Small intestine (tissue), 7 donors: ENCODE results near the gene YBX2. TPM values are rescaled to one million over a fixed set of nuclear protein-coding genes. Genes with fewer than 3 reads are reported as not detected.
"Not testable (repeated sequence)": the region's sequence is repeated elsewhere in the genome, so short reads cannot be mapped to it uniquely, and the experiment has no call there.

ENCODE experiments used
- DNase-seq, 2 donors: peaks; one replicate each; pipeline versions ENCODE4 v3.0.0 to v3.0.0-alpha.2; 2013
- FAIRE-seq: peaks from 2 replicates; lab custom pipeline; 2012; peaks lifted over from hg19 to GRCh38; lab: Jason Lieb, UNC
- H3K27ac ChIP-seq, 3 donors: one replicate each; pipeline ENCODE4 v1.5.1; 2013; ENCODE audit warnings: low read length in 2 of 3, mild to moderate bottlenecking in 2 of 3, control low read depth in 1 of 3, inconsistent platforms in 1 of 3, low read depth in 1 of 3, moderate library complexity in 1 of 3
- H3K27me3 ChIP-seq, 3 donors: one replicate each; pipeline ENCODE4 v1.6.1; 2013; ENCODE audit warnings: low read length in 3 of 3, inconsistent platforms in 1 of 3; ENCODE audit not compliant: control insufficient read depth in 3 of 3, insufficient read depth in 3 of 3
- H3K36me3 ChIP-seq, 3 donors: one replicate each; pipeline ENCODE4 v1.6.1; 2013; ENCODE audit warnings: low read length in 3 of 3, inconsistent platforms in 1 of 3, low read depth in 1 of 3, mild to moderate bottlenecking in 1 of 3, moderate library complexity in 1 of 3; ENCODE audit not compliant: control insufficient read depth in 3 of 3, insufficient read depth in 2 of 3
- H3K4me1 ChIP-seq, 3 donors: one replicate each; pipeline ENCODE4 v1.6.1; 2013; ENCODE audit warnings: low read length in 2 of 3, inconsistent platforms in 1 of 3, low read depth in 1 of 3, mild to moderate bottlenecking in 1 of 3, moderate library complexity in 1 of 3; ENCODE audit not compliant: control insufficient read depth in 3 of 3, insufficient read depth in 2 of 3
- H3K4me3 ChIP-seq, 3 donors: one replicate each; pipeline ENCODE4 v1.5.1; 2013; ENCODE audit warnings: low read length in 3 of 3, control low read depth in 1 of 3, inconsistent platforms in 1 of 3, low read depth in 1 of 3, mild to moderate bottlenecking in 1 of 3, moderate library complexity in 1 of 3
- H3K9me3 ChIP-seq, 2 donors: one replicate each; pipeline ENCODE4 v1.6.1; 2013; ENCODE audit warnings: low read depth in 1 of 2, low read length in 1 of 2; ENCODE audit not compliant: control insufficient read depth in 2 of 2, insufficient read depth in 1 of 2
- WGBS, 3 donors: extraction: QIAGEN DNeasy Blood & Tissue Kit; methylation state at CpG; one replicate each; pipeline ENCODE4 v1.1.7; 2013; 5-methylcytosine and 5-hydroxymethylcytosine counted together
- polyA plus RNA-seq, 4 donors: library from polyadenylated mRNA; stranded (reverse) in 3 of 4; unstranded in 1 of 4; fragments of 200-250 nt in 3 of 4; fragments of 120-200 nt in 1 of 4; gene quantifications; one replicate each; pipeline versions ENCODE4 v1.2.1 to v1.2.3, GENCODE V29; 2013
- donor health status: healthy with polysubstance abuse.
- donor health status: control.
- donor health status: control.
- donor health status: Bipolar disorder and iron deficiency.
- donor health status: healthy.

YBX2 gene
- polyA plus RNA-seq, 4 donors = 4.0 to 49.6 (median 11.1) TPM

DNA sequence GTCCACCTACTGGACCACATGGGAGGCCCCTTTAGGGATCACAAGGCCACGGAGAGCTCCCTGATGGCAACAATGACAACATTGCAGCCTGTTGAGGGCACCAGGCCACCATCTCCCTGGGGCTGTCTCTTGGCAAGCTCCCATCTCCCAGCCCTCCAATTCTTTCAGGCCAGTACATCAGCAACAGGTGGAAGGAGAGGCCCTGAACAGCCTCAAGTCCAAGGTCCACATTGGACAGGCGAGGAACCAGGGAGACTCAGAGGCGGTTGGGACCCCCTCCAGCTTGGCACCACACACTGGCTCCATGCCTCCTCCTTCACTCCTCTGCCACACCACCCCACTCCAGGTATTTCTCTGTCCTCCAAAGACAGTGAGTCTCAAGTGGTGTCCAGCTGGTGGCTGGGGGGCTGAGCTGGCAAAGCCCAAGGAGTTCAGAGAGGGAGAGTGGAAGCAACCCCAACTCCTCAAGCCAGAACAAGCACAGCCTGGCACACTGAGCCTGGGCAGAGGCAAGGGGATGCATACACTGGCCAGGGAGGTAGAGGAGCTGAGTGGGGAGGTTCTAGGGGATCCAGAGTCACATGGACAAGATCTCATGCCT, 40.6 kb upstream of the YBX2 start:
- DNase-seq (no peak), FAIRE-seq (no peak)
- Histone ChIP-seq H3K36me3 (no peaks in the 10 kb centered on the region), H3K4me1 (peaks cover 0 to 9% (median 0%) of the 10 kb centered on the region in 3 donors), H3K9me3 (no peaks in the 10 kb centered on the region), H3K27me3 (peaks cover 0 to 13% (median 0%) of the 10 kb centered on the region in 3 donors), H3K27ac (no peak overlapping the region), H3K4me3 (no peak overlapping the region)
- 18 to 76% (median 31%) methylated on average over 3 of the region's 3 CpGs for WGBS, 3 donors

DNA sequence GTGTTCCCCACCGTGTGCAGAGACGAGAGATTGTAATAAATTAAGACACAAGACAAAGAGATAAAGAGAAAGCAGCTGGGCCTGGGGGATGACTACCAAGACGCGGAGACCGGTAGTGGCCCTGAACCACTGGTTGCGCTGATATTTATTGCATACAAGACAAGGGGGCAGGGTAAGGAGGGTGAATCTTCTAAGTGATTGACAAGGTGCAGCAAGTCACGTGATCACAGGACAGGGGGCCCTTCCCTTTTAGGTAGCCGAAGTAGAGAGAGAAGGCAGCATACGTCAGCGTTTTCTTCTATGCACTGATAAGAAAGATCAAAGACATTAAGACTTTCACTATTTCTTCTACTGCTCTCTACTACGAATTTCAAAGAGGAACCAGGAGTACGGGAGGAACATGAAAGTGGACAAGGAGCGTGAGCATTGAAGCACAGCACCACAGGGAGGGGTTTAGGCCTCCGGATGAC, 38.2 kb upstream of the YBX2 start:
- Histone ChIP-seq H3K4me1 (peaks cover 0 to 18% (median 0%) of the 10 kb centered on the region in 3 donors), H3K27me3 (peaks cover 0 to 11% (median 0%) of the 10 kb centered on the region in 3 donors), H3K27ac (peak overlapping the region in 1 of 3 donors; percentile 48)
- H3K9me3 ChIP-seq, H3K4me3 ChIP-seq, DNase-seq, H3K36me3 ChIP-seq, FAIRE-seq: not testable (repeated sequence)
- WGBS, 3 donors = 29 to 34% (median 34%) methylated on average over 14 of the region's 14 CpGs

DNA sequence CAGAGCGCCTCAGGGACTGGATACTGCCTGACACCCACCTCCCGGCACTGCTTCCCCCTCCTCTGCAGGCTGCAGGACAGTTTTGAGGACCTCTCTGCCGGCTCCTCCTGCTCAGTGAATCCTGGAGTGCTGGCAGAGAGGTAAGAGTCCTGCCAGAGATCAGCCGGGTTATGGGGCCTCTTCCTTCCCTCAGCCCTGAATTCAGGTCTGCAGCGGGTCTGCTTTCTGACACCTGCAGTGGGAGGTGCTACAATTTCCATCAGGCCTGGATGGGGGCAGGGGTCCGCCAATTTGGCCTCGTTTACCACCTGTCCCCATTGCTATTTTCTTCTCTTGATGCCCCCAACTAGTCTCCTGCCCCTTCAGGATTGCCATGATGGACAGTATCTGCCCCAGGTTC, 37.7 kb upstream of the YBX2 start:
- WGBS, 3 donors = 50 to 61% (median 58%) methylated on average over 6 to 7 of the region's 7 CpGs
- Histone ChIP-seq H3K4me1 (peaks cover 0 to 18% (median 0%) of the 10 kb centered on the region in 3 donors), H3K27me3 (peaks cover 0 to 11% (median 0%) of the 10 kb centered on the region in 3 donors), H3K27ac (peak overlapping the region in 1 of 3 donors; percentile 48), H3K36me3 (peaks cover 0 to 4% (median 0%) of the 10 kb centered on the region in 3 donors), H3K4me3 (no peak overlapping the region), H3K9me3 (no peaks in the 10 kb centered on the region)
- FAIRE-seq (no peak), DNase-seq (no peak)

DNA sequence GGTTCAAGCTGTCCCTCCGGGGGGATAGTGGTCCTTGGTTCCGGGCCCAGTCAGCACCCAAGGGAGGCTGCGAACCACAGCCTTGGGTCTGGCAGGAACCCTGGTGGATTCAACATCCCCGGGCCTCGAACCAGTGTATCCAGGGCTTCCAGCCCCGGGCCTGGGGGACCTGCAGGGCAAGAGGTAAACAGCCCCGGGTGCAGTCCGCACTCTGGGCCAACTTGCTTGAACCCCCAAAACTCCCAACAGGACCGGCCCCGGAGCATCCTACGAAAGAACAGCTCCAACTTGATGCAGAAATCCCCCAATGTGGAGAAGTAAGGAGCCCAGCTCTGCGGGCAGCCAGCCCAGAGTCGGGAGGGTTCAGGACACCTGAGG, 36.2 kb upstream of the YBX2 start:
- no peak for FAIRE-seq
- peak overlapping the region in 2 of 3 donors; percentile 55 to 88 for H3K27ac ChIP-seq
- H3K9me3 ChIP-seq = no peaks in the 10 kb centered on the region
- no peak for DNase-seq
- peaks cover 0 to 19% (median 0%) of the 10 kb centered on the region in 3 donors for H3K36me3 ChIP-seq
- H3K4me3 ChIP-seq = peak overlapping the region in 2 of 3 donors; percentile 69 to 84
- peaks cover 0 to 18% (median 0%) of the 10 kb centered on the region in 3 donors for H3K4me1 ChIP-seq
- peaks cover 0 to 5% (median 0%) of the 10 kb centered on the region in 3 donors for H3K27me3 ChIP-seq
- WGBS, 3 donors = 52 to 67% (median 59%) methylated on average over 13 of the region's 13 CpGs

DNA sequence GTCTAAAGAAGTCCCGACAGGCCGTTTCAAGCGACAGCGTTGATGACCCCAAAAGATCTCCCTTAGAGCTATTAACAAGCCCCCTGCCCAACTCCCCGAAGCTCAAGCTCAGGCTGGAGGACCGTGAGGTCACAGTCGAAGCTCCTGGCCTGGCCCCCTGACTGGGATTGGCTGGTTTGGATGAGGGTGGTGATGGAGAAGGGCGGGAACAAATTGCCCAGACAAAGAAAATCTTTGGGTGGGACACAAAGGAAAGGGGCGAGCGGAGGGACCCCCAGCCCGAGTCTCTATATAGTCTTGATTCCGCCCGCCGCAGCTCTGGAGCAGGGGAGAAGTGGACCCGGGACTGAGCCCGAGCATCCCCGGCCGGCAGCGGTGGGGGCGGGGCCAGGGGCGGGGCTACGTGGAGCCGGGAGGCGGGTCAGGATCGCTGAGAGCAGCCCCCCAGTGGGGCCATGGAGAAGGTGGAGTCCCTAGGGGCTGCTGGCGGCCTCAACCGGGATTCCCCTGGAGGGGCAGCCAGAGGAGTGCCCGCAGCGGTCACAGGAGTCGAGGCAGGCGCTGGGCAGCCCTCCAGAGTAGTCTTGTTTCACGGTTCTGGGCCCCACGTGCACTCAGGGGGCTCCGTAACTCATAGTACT, 35.7 kb upstream of the YBX2 start:
- peaks cover 0 to 5% (median 0%) of the 10 kb centered on the region in 3 donors for H3K27me3 ChIP-seq
- 0 to 1% (median 1%) methylated on average over 26 to 34 of the region's 34 CpGs for WGBS, 3 donors
- no peaks in the 10 kb centered on the region for H3K9me3 ChIP-seq
- DNase-seq (peak in 1 of 2 donors; percentile 81), FAIRE-seq (no peak)
- H3K27ac ChIP-seq = peak overlapping the region; percentile 69 to 88 (median 84)
- peaks cover 0 to 24% (median 0%) of the 10 kb centered on the region in 3 donors for H3K36me3 ChIP-seq
- peaks cover 0 to 18% (median 0%) of the 10 kb centered on the region in 3 donors for H3K4me1 ChIP-seq
- peak overlapping the region; percentile 69 to 84 (median 78) for H3K4me3 ChIP-seq

DNA sequence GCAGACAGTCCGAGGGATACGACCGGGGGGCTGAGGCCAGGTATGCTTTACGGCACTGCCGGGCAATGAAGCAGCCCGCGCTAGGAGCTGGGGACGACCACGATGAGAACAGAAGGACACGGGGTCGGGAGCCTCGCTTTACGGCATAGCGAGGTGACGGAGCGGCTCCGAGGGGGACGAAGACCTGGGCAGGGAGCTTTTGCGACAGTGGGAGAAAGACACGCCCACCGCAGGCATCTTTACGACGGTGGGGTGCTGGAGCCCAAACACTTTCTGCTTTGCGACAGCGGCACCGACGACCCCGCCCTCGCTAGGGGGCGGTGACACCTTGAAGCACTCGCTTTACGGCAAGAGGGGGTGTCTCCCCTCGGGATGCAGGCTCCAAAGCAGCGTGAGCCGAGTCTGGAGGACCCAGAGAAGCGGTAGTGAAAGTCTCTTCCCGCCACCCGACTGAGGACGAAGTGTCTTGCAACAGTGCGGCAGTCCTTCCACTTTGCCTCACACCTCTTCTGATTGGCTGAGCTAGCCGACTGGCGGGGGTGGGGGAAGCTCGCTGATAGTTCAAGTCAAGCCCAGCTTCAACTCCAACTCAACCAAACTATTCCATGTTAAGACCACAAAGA, 35.0 kb upstream of the YBX2 start:
- peaks cover 0 to 16% (median 0%) of the 10 kb centered on the region in 3 donors for H3K4me1 ChIP-seq
- peak overlapping the region; percentile 73 to 88 (median 84) for H3K27ac ChIP-seq
- 0 to 1% (median 0%) methylated on average over 42 to 43 of the region's 43 CpGs for WGBS, 3 donors
- H3K9me3 ChIP-seq = no peaks in the 10 kb centered on the region
- peak overlapping the region; percentile 69 to 84 (median 78) for H3K4me3 ChIP-seq
- FAIRE-seq (no peak), DNase-seq (peak; percentile 98 to 99)
- peaks cover 0 to 30% (median 0%) of the 10 kb centered on the region in 3 donors for H3K36me3 ChIP-seq
- peaks cover 0 to 5% (median 0%) of the 10 kb centered on the region in 3 donors for H3K27me3 ChIP-seq

DNA sequence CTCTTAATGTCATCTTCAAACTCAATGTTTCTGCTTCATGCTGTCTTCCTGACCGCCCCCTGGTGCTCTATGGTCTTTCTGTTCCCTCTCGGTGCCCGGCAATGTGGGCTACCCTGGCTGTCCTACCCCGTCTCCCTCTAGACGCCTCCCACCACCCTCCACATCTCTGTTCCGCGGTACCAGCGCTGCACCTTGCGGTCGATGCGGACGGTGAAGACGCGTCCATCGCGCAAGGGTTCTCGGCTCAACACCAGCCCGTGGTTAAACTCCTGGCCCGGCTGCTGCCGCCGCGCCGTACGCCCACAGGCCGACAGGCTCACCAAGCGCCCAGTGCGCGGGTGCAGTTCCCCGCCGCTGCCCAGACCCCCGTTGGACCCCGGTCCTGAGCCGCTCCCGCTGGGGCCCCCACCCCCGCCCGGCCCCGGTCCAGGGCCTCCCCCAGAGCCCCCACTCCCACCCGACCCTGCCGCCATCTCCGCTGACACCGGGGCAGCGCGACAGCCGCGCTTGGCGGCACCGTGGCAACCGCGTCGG, 34.5 kb upstream of the YBX2 start, which contains the start of gene NEURL4:
NEURL4 (minus strand) TSS at position 496 of the 534 bp plus-strand sequence; CDS start at position 473, 23 bp downstream.
- FAIRE-seq (no peak), DNase-seq (no peak)
- Histone ChIP-seq H3K27me3 (peaks cover 0 to 5% (median 0%) of the 10 kb centered on the region in 3 donors), H3K9me3 (no peaks in the 10 kb centered on the region), H3K4me1 (peaks cover 0 to 16% (median 0%) of the 10 kb centered on the region in 3 donors), H3K4me3 (peak within 1 kb of the TSS; percentile 69 to 84 (median 78)), H3K36me3 (peaks cover 0 to 36% (median 0%) of the 10 kb centered on the region in 3 donors), H3K27ac (peak within 1 kb of the TSS; percentile 73 to 88 (median 84))
- 0% methylated on average over 49 to 50 of the region's 50 CpGs for WGBS, 3 donors

DNA sequence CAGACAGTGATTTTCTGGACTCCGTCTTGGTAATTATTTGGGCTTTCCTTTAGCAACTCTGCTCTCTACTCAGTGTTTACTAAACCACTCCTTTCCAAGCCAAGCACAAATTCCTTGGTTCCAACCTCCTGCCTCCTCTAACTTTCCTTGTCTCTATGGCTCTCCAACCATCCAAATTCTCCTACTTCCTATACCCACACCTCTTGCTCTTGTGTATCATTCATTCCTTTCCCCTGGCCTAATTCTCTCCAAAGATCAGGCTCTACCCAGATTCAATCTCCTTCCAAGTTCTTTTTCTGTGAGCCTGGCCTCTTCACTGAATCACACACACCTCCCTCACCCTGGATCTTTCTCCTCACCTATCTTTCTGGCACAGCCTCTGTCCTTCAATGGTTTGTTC, 33.6 kb upstream of the YBX2 start:
- WGBS, 3 donors = 79 to 82% (median 81%) methylated on average over 1 of the region's 1 CpG

More for the DNA sequence above, 33.6 kb upstream of the YBX2 start:
- H3K27me3 ChIP-seq = peaks cover 0 to 5% (median 0%) of the 10 kb centered on the region in 3 donors
- H3K36me3 ChIP-seq = peaks cover 0 to 45% (median 3%) of the 10 kb centered on the region in 3 donors
- H3K27ac ChIP-seq = no peak overlapping the region
- H3K4me1 ChIP-seq = peaks cover 0 to 16% (median 0%) of the 10 kb centered on the region in 3 donors
- FAIRE-seq (no peak), DNase-seq (no peak)
- no peak overlapping the region for H3K4me3 ChIP-seq
- H3K9me3 ChIP-seq = no peaks in the 10 kb centered on the region
